Measurements from ENCODE around the gene FREM3.
"Not testable (repeated sequence)": the region's sequence is repeated elsewhere in the genome, so short reads cannot be mapped to it uniquely, and the experiment has no call there.

Gene FREM3

DNA sequence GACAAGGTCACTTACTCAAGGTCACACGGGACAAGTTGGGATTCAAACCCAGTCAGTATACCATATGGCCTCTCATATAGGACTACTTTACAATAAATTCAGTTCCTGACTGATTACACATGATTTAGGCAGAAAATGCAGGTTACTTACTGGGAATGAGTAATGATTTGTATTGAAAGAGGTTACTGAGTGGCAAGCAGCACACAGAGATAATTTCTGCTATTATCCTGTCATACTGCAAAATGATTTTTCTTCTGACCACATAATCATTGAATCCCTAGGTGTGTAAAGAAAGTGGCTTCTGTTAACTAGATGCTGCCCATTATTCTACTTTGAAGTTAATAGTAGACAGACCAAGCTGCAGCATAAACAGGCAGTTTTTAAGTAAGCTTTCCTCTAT, 8.2 kb downstream of the FREM3 start:
- DNase-seq (ENCODE audit: low read depth), result no peak
- H3K4me3 ChIP-seq (ENCODE audit: low read depth, low read length), result no peak overlapping the region
- TF ChIP-seq, protein P1, sequence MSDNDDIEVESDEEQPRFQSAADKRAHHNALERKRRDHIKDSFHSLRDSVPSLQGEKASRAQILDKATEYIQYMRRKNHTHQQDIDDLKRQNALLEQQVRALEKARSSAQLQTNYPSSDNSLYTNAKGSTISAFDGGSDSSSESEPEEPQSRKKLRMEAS (IDR thresholded peaks at IDR 0.05; ENCODE audit: low read depth, low read length), result no peak
- TF ChIP-seq MYC (IDR thresholded peaks at IDR 0.05; ENCODE audit: low read depth, low read length) (no peak), POLR2A (IDR thresholded peaks at IDR 0.05; ENCODE audit: extremely low read depth, insufficient read length) (no peak)
- TF ChIP-seq, protein P2, sequence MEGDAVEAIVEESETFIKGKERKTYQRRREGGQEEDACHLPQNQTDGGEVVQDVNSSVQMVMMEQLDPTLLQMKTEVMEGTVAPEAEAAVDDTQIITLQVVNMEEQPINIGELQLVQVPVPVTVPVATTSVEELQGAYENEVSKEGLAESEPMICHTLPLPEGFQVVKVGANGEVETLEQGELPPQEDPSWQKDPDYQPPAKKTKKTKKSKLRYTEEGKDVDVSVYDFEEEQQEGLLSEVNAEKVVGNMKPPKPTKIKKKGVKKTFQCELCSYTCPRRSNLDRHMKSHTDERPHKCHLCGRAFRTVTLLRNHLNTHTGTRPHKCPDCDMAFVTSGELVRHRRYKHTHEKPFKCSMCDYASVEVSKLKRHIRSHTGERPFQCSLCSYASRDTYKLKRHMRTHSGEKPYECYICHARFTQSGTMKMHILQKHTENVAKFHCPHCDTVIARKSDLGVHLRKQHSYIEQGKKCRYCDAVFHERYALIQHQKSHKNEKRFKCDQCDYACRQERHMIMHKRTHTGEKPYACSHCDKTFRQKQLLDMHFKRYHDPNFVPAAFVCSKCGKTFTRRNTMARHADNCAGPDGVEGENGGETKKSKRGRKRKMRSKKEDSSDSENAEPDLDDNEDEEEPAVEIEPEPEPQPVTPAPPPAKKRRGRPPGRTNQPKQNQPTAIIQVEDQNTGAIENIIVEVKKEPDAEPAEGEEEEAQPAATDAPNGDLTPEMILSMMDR (IDR thresholded peaks at IDR 0.05; ENCODE audit: low read depth, low read length), result no peak

- no peak for DNase-seq (ENCODE audit: low read depth)
- TF ChIP-seq, protein P2 (IDR thresholded peaks at IDR 0.05; ENCODE audit: low read depth, low read length), result no peak
- TF ChIP-seq POLR2A (IDR thresholded peaks at IDR 0.05; ENCODE audit: extremely low read depth, insufficient read length) (no peak), MYC (IDR thresholded peaks at IDR 0.05; ENCODE audit: low read depth, low read length) (no peak)
- TF ChIP-seq, protein P1 (IDR thresholded peaks at IDR 0.05; ENCODE audit: low read depth, low read length), result no peak
- no peak overlapping the region for H3K4me3 ChIP-seq (ENCODE audit: low read depth, low read length)
These were observed 21.0 kb downstream of the FREM3 start for GRCh38 chr4:143679434-143679833.

- not testable (repeated sequence) for DNase-seq (ENCODE audit: low read depth); H3K4me3 ChIP-seq (ENCODE audit: low read depth, low read length)
These were observed 26.8 kb downstream of the FREM3 start for GRCh38 chr4:143673629-143674028.

DNA sequence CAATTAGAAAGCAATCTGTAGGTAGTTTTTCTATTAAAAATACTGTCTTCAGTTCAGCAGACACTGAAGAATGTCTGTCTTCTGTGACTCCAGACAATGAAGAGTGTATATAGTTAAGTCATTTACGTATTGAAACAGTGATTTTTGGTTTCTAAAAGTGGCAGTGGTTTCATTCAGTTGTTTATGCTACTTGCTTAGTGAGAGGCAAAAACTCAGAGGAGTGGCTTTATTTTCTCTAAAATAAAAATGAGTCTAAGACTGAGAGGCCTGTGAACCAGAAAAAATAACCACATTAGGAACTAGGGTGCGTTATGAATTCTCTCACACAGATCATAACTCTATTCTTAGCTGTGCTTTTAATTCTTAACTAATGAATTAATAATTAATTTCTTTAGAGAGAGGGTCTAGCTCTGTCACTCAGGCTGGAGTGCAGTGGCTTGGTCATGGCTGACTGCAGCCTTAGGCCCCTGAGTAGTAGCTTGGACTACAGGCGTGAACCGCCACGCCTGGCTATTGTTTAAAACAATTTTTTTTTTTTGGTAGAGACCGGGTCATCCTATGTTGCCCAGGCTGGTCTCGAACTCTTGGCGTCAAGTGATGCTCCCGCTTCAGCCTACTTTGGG, 31.4 kb downstream of the FREM3 start:
- no peak for DNase-seq (ENCODE audit: low read depth)
- no peak overlapping the region for H3K4me3 ChIP-seq (ENCODE audit: low read depth, low read length)
- TF ChIP-seq, protein P1 (IDR thresholded peaks at IDR 0.05; ENCODE audit: low read depth, low read length), result no peak
- TF ChIP-seq POLR2A (IDR thresholded peaks at IDR 0.05; ENCODE audit: extremely low read depth, insufficient read length) (no peak), MYC (IDR thresholded peaks at IDR 0.05; ENCODE audit: low read depth, low read length) (no peak)
- TF ChIP-seq, protein P2 (IDR thresholded peaks at IDR 0.05; ENCODE audit: low read depth, low read length), result no peak

GRCh38 chr4:143667461-143667860, 33.0 kb downstream of the FREM3 start:
- TF ChIP-seq, protein P2 (IDR thresholded peaks at IDR 0.05; ENCODE audit: low read depth, low read length), result no peak
- no peak for TF ChIP-seq POLR2A (IDR thresholded peaks at IDR 0.05; ENCODE audit: extremely low read depth, insufficient read length)
- TF ChIP-seq MYC (IDR thresholded peaks at IDR 0.05; ENCODE audit: low read depth, low read length), result no peak
- TF ChIP-seq, protein P1 (IDR thresholded peaks at IDR 0.05; ENCODE audit: low read depth, low read length), result no peak
- no peak overlapping the region for H3K4me3 ChIP-seq (ENCODE audit: low read depth, low read length)
- no peak for DNase-seq (ENCODE audit: low read depth)

GRCh38 chr4:143658336-143658735, 42.1 kb downstream of the FREM3 start:
- H3K4me3 ChIP-seq (ENCODE audit: low read depth, low read length), result no peak overlapping the region
- no peak for DNase-seq (ENCODE audit: low read depth)
- TF ChIP-seq, protein P2 (IDR thresholded peaks at IDR 0.05; ENCODE audit: low read depth, low read length), result no peak
- TF ChIP-seq POLR2A (IDR thresholded peaks at IDR 0.05; ENCODE audit: extremely low read depth, insufficient read length), result no peak
- no peak for TF ChIP-seq MYC (IDR thresholded peaks at IDR 0.05; ENCODE audit: low read depth, low read length)
- TF ChIP-seq, protein P1 (IDR thresholded peaks at IDR 0.05; ENCODE audit: low read depth, low read length), result no peak

All from NB4 (cell line).